NB4 (cell line): ENCODE results near the gene SRP9.

Experiments
- MAX ChIP-seq: IDR thresholded peaks from 2 replicates; pipeline ENCODE4 v1.6.1; 2011; ENCODE audit warnings: low read depth, low read length
- MYC ChIP-seq: IDR thresholded peaks from 2 replicates; pipeline ENCODE4 v1.6.1; 2011; ENCODE audit warnings: low read depth, low read length
- POLR2A ChIP-seq: IDR thresholded peaks from 2 replicates; pipeline ENCODE4 v1.6.1; 2011; ENCODE audit warnings: mild to moderate bottlenecking; ENCODE audit not compliant: insufficient read length; ENCODE audit errors: extremely low read depth
- TF ChIP-seq, protein P1 (sequence below): IDR thresholded peaks from one replicate; pipeline ENCODE4 v1.5.1; 2012; ENCODE audit warnings: low read depth, low read length

- TF ChIP-seq, protein P1, sequence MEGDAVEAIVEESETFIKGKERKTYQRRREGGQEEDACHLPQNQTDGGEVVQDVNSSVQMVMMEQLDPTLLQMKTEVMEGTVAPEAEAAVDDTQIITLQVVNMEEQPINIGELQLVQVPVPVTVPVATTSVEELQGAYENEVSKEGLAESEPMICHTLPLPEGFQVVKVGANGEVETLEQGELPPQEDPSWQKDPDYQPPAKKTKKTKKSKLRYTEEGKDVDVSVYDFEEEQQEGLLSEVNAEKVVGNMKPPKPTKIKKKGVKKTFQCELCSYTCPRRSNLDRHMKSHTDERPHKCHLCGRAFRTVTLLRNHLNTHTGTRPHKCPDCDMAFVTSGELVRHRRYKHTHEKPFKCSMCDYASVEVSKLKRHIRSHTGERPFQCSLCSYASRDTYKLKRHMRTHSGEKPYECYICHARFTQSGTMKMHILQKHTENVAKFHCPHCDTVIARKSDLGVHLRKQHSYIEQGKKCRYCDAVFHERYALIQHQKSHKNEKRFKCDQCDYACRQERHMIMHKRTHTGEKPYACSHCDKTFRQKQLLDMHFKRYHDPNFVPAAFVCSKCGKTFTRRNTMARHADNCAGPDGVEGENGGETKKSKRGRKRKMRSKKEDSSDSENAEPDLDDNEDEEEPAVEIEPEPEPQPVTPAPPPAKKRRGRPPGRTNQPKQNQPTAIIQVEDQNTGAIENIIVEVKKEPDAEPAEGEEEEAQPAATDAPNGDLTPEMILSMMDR: no peak
- no peak for TF ChIP-seq POLR2A
- TF ChIP-seq MYC: no peak
- TF ChIP-seq MAX: no peak
These were observed 9.7 kb upstream of the SRP9 start for GRCh38 chr1:225767634-225768540.
